ENCODE measurements around the gene RTL3.

Gene RTL3

GRCh38 chrX:78618987-78619386 is 40.1 kb downstream of the RTL3 start:
- DNase-seq = no peak

- DNase-seq = no peak
Observed at GRCh38 chrX:78614264-78614663, 44.9 kb downstream of the RTL3 start.
